Measurements from ENCODE around the gene MEF2B. TPM values are rescaled to one million over a fixed set of nuclear protein-coding genes. Genes with fewer than 3 reads are reported as not detected.

MEF2B gene
- total RNA-seq, 1 experiment from 2014 or later = 1.3 TPM

DNA sequence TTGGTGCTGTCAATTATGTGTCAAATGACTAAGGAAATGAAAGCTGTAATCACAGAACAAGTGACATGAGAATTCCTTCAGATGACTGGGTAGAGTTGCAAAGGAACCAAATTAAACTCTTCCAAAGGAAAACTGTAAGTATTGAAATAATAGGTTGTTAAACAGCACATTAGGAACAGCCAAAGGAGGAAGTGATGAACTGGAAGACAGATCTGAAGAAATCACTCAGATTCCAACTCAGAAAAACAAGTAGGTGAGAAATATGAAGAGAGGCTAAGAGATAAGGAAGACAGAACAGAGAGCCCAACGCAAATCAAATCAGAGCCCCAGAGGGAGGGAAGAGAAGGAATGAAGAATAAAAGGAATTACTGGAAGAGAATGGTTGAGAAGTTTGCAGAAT is 47.2 kb downstream of the MEF2B start:
- no peak overlapping the region for H3K4me3 Mint-ChIP-seq
- no peak overlapping the region for H3K27ac ChIP-seq (ENCODE audit: insufficient read length, low read depth, low read length)
- H3K27me3 Mint-ChIP-seq (ENCODE audit: low read depth) = no peaks in the 10 kb centered on the region
- DNase-seq = no peak
- H2AK5ac ChIP-seq (ENCODE audit: insufficient read length, low read length) = no peak overlapping the region
- no peak overlapping the region for H3K18ac ChIP-seq (ENCODE audit: insufficient read length, low read depth, low read length)
- no peaks in the 10 kb centered on the region for H3K27me3 ChIP-seq (ENCODE audit: insufficient read depth, low read length)
- H3K4me1 ChIP-seq (ENCODE audit: insufficient read depth, low read length) = no peaks in the 10 kb centered on the region
- H2BK20ac ChIP-seq (ENCODE audit: low read depth, low read length, poor library complexity, severe bottlenecking) = no peak overlapping the region
- H3K27ac Mint-ChIP-seq = no peak overlapping the region
- WGBS (ENCODE audit: extremely low coverage, insufficient read length, low lambda C conversion rate) = no CpG with 5 or more reads among the region's 1 CpG
- H3K4me1 Mint-ChIP-seq = peaks cover 2 to 15% of the 10 kb centered on the region in 2 experiments; a peak in 2 of 4 replicates
- H3K9ac ChIP-seq (ENCODE audit: extremely low read depth, insufficient read length, low read length) = no peak overlapping the region
- TF ChIP-seq, protein P1, sequence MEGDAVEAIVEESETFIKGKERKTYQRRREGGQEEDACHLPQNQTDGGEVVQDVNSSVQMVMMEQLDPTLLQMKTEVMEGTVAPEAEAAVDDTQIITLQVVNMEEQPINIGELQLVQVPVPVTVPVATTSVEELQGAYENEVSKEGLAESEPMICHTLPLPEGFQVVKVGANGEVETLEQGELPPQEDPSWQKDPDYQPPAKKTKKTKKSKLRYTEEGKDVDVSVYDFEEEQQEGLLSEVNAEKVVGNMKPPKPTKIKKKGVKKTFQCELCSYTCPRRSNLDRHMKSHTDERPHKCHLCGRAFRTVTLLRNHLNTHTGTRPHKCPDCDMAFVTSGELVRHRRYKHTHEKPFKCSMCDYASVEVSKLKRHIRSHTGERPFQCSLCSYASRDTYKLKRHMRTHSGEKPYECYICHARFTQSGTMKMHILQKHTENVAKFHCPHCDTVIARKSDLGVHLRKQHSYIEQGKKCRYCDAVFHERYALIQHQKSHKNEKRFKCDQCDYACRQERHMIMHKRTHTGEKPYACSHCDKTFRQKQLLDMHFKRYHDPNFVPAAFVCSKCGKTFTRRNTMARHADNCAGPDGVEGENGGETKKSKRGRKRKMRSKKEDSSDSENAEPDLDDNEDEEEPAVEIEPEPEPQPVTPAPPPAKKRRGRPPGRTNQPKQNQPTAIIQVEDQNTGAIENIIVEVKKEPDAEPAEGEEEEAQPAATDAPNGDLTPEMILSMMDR (conservative IDR thresholded peaks at IDR 0.05) = no peak
- peaks cover 4% of the 10 kb centered on the region for H3K23me2 ChIP-seq (ENCODE audit: insufficient read length, low read depth, low read length, poor library complexity, severe bottlenecking)
- no peaks in the 10 kb centered on the region for H3K9me3 ChIP-seq (ENCODE audit: control insufficient read depth, low read depth, low read length)
- no peaks in the 10 kb centered on the region for H4K20me1 ChIP-seq (ENCODE audit: control insufficient read depth, insufficient read depth, insufficient read length)
- H2AFZ ChIP-seq (ENCODE audit: low read length) = no peak overlapping the region
- no peak overlapping the region for H3K14ac ChIP-seq (ENCODE audit: insufficient read depth, low read length)
- no peak overlapping the region for H4K8ac ChIP-seq (replicated peaks; ENCODE audit: insufficient read length, low read depth, low read length)
- H4K5ac ChIP-seq (ENCODE audit: insufficient read length, low read depth, low read length) = no peak overlapping the region
- no peaks in the 10 kb centered on the region for H3K79me2 ChIP-seq (ENCODE audit: insufficient read depth, low read length)
- H3T11ph ChIP-seq (ENCODE audit: low read length) = no peak overlapping the region
- H3K56ac ChIP-seq (ENCODE audit: insufficient read length, low read depth, low read length) = no peak overlapping the region
- H3K79me1 ChIP-seq (ENCODE audit: insufficient read depth, low read depth, low read length, poor library complexity, severe bottlenecking) = no peaks in the 10 kb centered on the region
- no peak overlapping the region for H2BK12ac ChIP-seq (ENCODE audit: insufficient read length, low read depth, low read length)
- peaks cover 25 to 45% (median 40%) of the 10 kb centered on the region in 3 experiments for H3K36me3 Mint-ChIP-seq (ENCODE audit: insufficient read depth in 1 of 3, low read depth in 3 of 3)
- H2BK15ac ChIP-seq (ENCODE audit: low read depth, low read length) = no peak overlapping the region
- no peak overlapping the region for H3K4ac ChIP-seq (ENCODE audit: low read depth, low read length)
- no peak overlapping the region for H2BK120ac ChIP-seq (ENCODE audit: low read depth, low read length, poor library complexity, severe bottlenecking)
- no peak overlapping the region for H4K91ac ChIP-seq (ENCODE audit: insufficient read length, low read depth, low read length)
- no peak overlapping the region for H3K23ac ChIP-seq (ENCODE audit: insufficient read length, low read depth, low read length)
- no peak overlapping the region for H2BK5ac ChIP-seq (ENCODE audit: insufficient read length, low read length)
- peaks cover 9 to 15% of the 10 kb centered on the region in 2 experiments for H3K9me3 Mint-ChIP-seq
- H3K4me2 ChIP-seq (ENCODE audit: insufficient read depth, insufficient read length, low read length) = no peak overlapping the region

Measured in H9 (cell line).